DOHH2 (cell line): Measurements from ENCODE around the gene CR2.

Experiments
- CTCF ChIP-seq: fragments of 200-600 bp; sonication (generic); IDR thresholded peaks from one replicate; pipeline ENCODE4 v1.5.1; 2014; ENCODE audit warnings: antibody characterized with exemption, mild to moderate bottlenecking, low read depth, low read length; ENCODE audit not compliant: poor library complexity, severe bottlenecking
- EZH2phosphoT487 ChIP-seq: fragments of 200-600 bp; sonication (generic); IDR thresholded peaks from 2 replicates; pipeline ENCODE4 v1.6.1; 2017; ENCODE audit warnings: borderline replicate concordance, mild to moderate bottlenecking, antibody characterized with exemption, low read length, moderate library complexity, mixed read lengths

GRCh38 chr1:207407655-207408260, 46.4 kb upstream of the CR2 start:
- no peak for TF ChIP-seq CTCF
- TF ChIP-seq EZH2phosphoT487, result no peak
